ENCODE measurements around the gene RASA3. TPM values are rescaled to one million over a fixed set of nuclear protein-coding genes. Genes with fewer than 3 reads are reported as not detected.

RASA3 gene
- total and polyA plus RNA-seq, 11 donors = 4.8 to 24.2 (median 9.7) TPM

- Histone ChIP-seq H3K9me3 (peaks cover 0 to 5% (median 0%) of the 10 kb centered on the region in 12 donors), H3K4me3 (no peak overlapping the region), H3K4me1 (peaks cover 0 to 17% (median 0%) of the 10 kb centered on the region in 12 donors), H3K36me3 (peaks cover 0 to 23% (median 0%) of the 10 kb centered on the region in 9 donors), H3K27me3 (no peaks in the 10 kb centered on the region), H3K27ac (no peak overlapping the region)
- ATAC-seq (no peak), DNase-seq (no peak)
- intact Hi-C loops (cut with DNase I) = no loop called here
- TF ChIP-seq POLR2A (IDR thresholded peaks at IDR 0.05) (no peak), CTCF (IDR thresholded peaks at IDR 0.05) (no peak)
- 95 to 98% (median 97%) methylated on average over 17 of the region's 17 CpGs for WGBS, 4 donors
Observed at GRCh38 chr13:114041493-114041892, 90.9 kb downstream of the RASA3 start.

- Histone ChIP-seq H3K36me3 (peaks cover 0 to 34% (median 0%) of the 10 kb centered on the region in 9 donors), H3K4me1 (peaks cover 0 to 30% (median 14%) of the 10 kb centered on the region in 12 donors), H3K27me3 (no peaks in the 10 kb centered on the region), H3K27ac (no peak overlapping the region), H3K9me3 (no peaks in the 10 kb centered on the region), H3K4me3 (no peak overlapping the region)
- DNase-seq (no peak), ATAC-seq (no peak)
- TF ChIP-seq POLR2A (IDR thresholded peaks at IDR 0.05) = no peak
- TF ChIP-seq CTCF (IDR thresholded peaks at IDR 0.05) = no peak
- intact Hi-C loops (cut with DNase I) = no loop called here
- 81 to 90% (median 87%) methylated on average over 17 to 26 of the region's 26 CpGs for WGBS, 4 donors
Observed at GRCh38 chr13:114039471-114040141, 92.8 kb downstream of the RASA3 start.

- DNase-seq (no peak), ATAC-seq (no peak)
- 94 to 97% (median 96%) methylated on average over 14 of the region's 14 CpGs for WGBS, 4 donors
- intact Hi-C loops (cut with DNase I) = no loop called here
- Histone ChIP-seq H3K36me3 (peaks cover 0 to 40% (median 0%) of the 10 kb centered on the region in 9 donors), H3K4me1 (peaks cover 0 to 35% (median 17%) of the 10 kb centered on the region in 12 donors), H3K27me3 (no peaks in the 10 kb centered on the region), H3K9me3 (no peaks in the 10 kb centered on the region), H3K27ac (no peak overlapping the region), H3K4me3 (no peak overlapping the region)
- TF ChIP-seq POLR2A (IDR thresholded peaks at IDR 0.05) (no peak), CTCF (IDR thresholded peaks at IDR 0.05) (no peak)
Observed at GRCh38 chr13:114038900-114039299, 93.5 kb downstream of the RASA3 start.

- 57 to 70% (median 63%) methylated on average over 18 to 19 of the region's 19 CpGs for WGBS, 4 donors
- peak in 3 of 4 donors; percentile 12 to 48 (median 14) for ATAC-seq
- H3K4me1 ChIP-seq = peaks cover 0 to 35% (median 15%) of the 10 kb centered on the region in 12 donors
- intact Hi-C loops (cut with DNase I) = no loop called here
- peak overlapping the region in 2 of 12 donors; percentile 7 to 19 for H3K27ac ChIP-seq
- no peak overlapping the region for H3K4me3 ChIP-seq
- DNase-seq = peak in 2 of 5 donors; percentile 52 to 56
- no peaks in the 10 kb centered on the region for H3K27me3 ChIP-seq
- TF ChIP-seq CTCF (IDR thresholded peaks at IDR 0.05) = no peak
- peaks cover 0 to 40% (median 0%) of the 10 kb centered on the region in 9 donors for H3K36me3 ChIP-seq
- no peaks in the 10 kb centered on the region for H3K9me3 ChIP-seq
Observed at GRCh38 chr13:114038211-114038613, 94.2 kb downstream of the RASA3 start.
